Fibroblast of skin of right quadriceps (primary cell): ENCODE data around the gene ZNF410.

Experiments
- DNase-seq: peaks from one replicate; pipeline ENCODE4 v3.0.0-alpha.2; 2013

The ZNF410 gene

DNA sequence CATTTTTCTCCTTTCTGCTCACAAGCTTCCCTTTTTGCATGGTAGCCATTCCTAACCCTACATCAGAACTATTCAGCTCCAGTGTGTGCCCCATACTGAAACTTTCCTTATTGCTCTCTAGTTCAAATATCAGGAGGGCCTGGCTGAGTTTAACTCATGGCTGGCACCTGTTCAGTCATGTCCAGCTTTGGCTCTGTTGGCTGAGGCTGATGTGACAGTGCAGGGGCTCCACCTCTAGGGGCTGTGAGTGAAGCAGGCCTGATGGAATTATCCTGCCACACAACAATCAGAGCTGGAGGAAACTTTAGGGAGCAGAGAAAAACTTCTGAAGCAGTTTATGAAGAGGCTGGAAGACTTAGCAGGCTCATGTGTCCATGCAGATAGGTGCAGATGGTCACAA is 71.9 kb downstream of the ZNF410 start:
- no peak for DNase-seq

DNA sequence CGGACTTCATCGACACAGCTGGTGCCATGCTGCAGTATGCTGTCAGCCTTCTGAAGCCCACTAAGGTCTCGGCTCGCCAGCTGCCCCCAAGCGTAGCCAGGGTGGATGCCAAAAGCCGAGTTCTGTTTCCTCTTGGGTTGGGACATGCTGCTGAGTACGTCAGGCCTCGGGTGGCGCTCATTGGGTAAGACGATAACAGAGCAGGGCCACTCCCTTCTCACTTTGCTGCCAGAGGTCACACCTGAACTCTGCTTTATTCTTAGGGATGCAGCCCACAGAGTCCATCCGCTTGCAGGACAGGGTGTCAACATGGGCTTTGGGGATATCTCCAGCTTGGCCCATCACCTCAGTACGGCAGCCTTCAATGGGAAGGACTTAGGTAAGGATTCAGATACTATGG is 74.5 kb downstream of the ZNF410 start:
- no peak for DNase-seq

- no peak for DNase-seq
Observed at GRCh38 chr14:73965216-73965615, 78.6 kb downstream of the ZNF410 start.

DNA sequence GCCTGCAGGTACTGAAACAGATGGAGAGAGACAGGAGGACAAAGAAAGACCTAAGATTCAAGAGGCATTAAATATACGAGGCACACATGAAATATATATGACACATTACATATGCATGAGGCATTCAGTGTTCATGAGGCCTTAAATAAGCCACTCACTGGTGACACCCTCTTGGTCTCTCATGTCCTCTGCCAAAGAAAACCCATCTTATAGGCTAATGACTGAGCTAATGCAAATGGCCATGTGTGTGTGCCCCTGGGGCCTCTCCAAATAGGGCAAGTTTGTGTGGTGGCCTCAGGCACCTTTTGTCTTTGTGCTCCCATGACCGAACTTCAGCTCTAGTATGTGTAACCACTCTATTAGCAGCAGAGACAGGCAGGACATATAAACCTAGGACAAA is 82.2 kb downstream of the ZNF410 start:
- DNase-seq, result no peak

DNA sequence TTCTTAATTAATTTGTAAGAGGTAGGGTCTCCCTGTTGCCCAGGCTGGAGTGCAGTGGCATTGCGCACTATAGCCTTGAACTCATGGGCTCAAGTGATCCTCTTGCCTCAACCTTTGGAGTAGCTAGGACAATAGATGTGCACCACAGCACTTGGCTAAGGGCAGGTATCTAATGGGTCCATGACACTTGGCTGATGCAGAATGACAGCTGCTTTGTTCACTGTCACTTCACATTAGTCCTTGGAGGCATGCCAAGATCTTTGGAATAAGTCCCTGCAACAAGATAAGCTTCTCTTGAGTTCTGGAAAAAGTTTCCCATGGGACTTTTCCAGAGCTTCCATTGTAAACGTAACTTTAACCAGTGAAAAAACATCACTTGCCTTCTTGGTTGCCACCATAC is 86.8 kb downstream of the ZNF410 start:
- DNase-seq, result no peak

DNA sequence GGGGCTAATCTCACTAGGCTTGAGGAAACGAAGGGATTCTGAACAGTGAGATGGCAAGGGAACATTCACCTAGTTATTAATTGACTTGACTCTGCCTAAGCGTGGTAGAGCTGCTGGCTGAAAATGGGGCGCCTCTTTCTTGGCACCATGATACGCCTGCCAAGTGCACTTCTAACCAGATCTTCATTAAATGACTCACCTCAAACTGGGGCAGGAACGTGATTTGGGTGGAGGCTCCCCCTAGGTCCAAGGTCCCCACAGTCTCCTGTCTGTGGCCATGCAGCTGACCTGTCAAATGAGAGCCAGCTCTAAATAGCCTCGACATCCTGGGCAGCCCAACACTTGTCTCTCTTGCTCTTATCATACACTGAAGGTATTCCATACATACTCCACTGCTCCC is 89.5 kb downstream of the ZNF410 start:
- DNase-seq, result no peak

GRCh38 chr14:73977896-73978295 is 91.2 kb downstream of the ZNF410 start:
- no peak for DNase-seq
